HepG2 (cell line): ENCODE results near the gene CASKIN1.

Experiments
- CTCF ChIP-seq: sonication (generic); formaldehyde crosslinking; IDR thresholded peaks from 2 replicates; pipeline ENCODE4 v1.5.0; 2020; ENCODE audit warnings: mild to moderate bottlenecking, missing genetic modification reagents, moderate library complexity
- FOSL1 ChIP-seq: sonication (generic); formaldehyde crosslinking; IDR thresholded peaks from 2 replicates; pipeline ENCODE4 v1.9.0; 2021; ENCODE audit warnings: missing genetic modification reagents, borderline replicate concordance
- GLI4 ChIP-seq: sonication (generic); formaldehyde crosslinking; IDR thresholded peaks from 2 replicates; pipeline ENCODE4 v1.5.1; 2020; ENCODE audit warnings: missing genetic modification reagents, mild to moderate bottlenecking, moderate library complexity, borderline replicate concordance
- LBX2 ChIP-seq: sonication (generic); formaldehyde crosslinking; IDR thresholded peaks from 2 replicates; pipeline ENCODE4 v1.5.0; 2020; ENCODE audit warnings: missing genetic modification reagents, mild to moderate bottlenecking, borderline replicate concordance
- MAFK ChIP-seq, 2 experiments: IDR thresholded peaks in 1 of 2; conservative IDR thresholded peaks in 1 of 2; 2 replicates each; pipeline ENCODE4 v1.6.1; 2011; ENCODE audit warnings: improper control_type of control experiment in 2 of 2, low read length in 2 of 2
- POGZ ChIP-seq: sonication (generic); formaldehyde crosslinking; IDR thresholded peaks from 2 replicates; pipeline ENCODE4 v1.4.0; 2020; ENCODE audit warnings: mild to moderate bottlenecking, missing genetic modification reagents
- POLR2A ChIP-seq, 2 experiments: IDR thresholded peaks; 2 replicates each; pipeline ENCODE4 v1.6.1; 2011; ENCODE audit warnings: low read depth in 2 of 2, low read length in 2 of 2, mild to moderate bottlenecking in 1 of 2, moderate library complexity in 1 of 2; ENCODE audit not compliant: insufficient read depth in 1 of 2
- PRPF4 ChIP-seq: fragments of 200-400 bp; formaldehyde crosslinking; IDR thresholded peaks from 2 replicates; pipeline ENCODE4 v1.6.1; 2016; ENCODE audit warnings: low read length, low read depth; ENCODE audit not compliant: poor library complexity, severe bottlenecking
- RBAK ChIP-seq: sonication (generic); formaldehyde crosslinking; IDR thresholded peaks from 2 replicates; pipeline ENCODE4 v1.5.1; 2020; ENCODE audit warnings: mild to moderate bottlenecking, missing genetic modification reagents
- SP1 ChIP-seq, 2 experiments: fragments of 450-650 bp in 1 of 2; sonication (generic) in 1 of 2; formaldehyde crosslinking in 1 of 2; IDR thresholded peaks; 2 replicates each; pipeline versions ENCODE4 v1.4.0 to v1.6.1; 2016 to 2020; ENCODE audit warnings: missing genetic modification reagents in 1 of 2
- ZFP36 ChIP-seq: fragments of 150-350 bp; IDR thresholded peaks from 2 replicates; pipeline ENCODE4 v1.6.1; 2018; ENCODE audit warnings: borderline replicate concordance, low read length, low read depth; ENCODE audit not compliant: partially characterized antibody
- ZNF841 ChIP-seq: sonication (generic); formaldehyde crosslinking; IDR thresholded peaks from 2 replicates; pipeline ENCODE4 v1.8.1; 2023; ENCODE audit warnings: missing genetic modification reagents, borderline replicate concordance

- TF ChIP-seq CTCF (CRISPR knock-in tag) (no peak), ZFP36 (no peak), POLR2A (IDR thresholded peaks at IDR 0.05; ENCODE audit: insufficient read depth in 1 of 2, low read depth in 2 of 2, low read length in 2 of 2) (no peak), POGZ (CRISPR knock-in tag) (no peak), MAFK (conservative IDR thresholded peaks at IDR 0.05 in 1 of 2, IDR thresholded peaks at IDR 0.05 in 1 of 2; ENCODE audit: low read length in 2 of 2) (no peak), FOSL1 (CRISPR knock-in tag) (no peak), PRPF4 (no peak), GLI4 (CRISPR knock-in tag) (no peak), SP1 (IDR thresholded peaks at IDR 0.05) (no peak), SP1 (CRISPR knock-in tag; IDR thresholded peaks at IDR 0.05) (no peak), RBAK (no peak), LBX2 (CRISPR knock-in tag) (no peak), ZNF841 (no peak)
These were observed 34.5 kb downstream of the CASKIN1 start for GRCh38 chr16:2161911-2162310.
